Stromal cell of bone marrow (primary cell): Measurements from ENCODE around the gene PNPO.
"Not testable (repeated sequence)": the region's sequence is repeated elsewhere in the genome, so short reads cannot be mapped to it uniquely, and the experiment has no call there.

Experiments used
- DNase-seq: peaks from one replicate; pipeline ENCODE4 v3.0.0-alpha.2; 2012; ENCODE audit warnings: low read depth

Gene PNPO

GRCh38 chr17:47975189-47975822 lies 33.9 kb downstream of the PNPO start:
- DNase-seq: no peak

- no peak for DNase-seq
Measured at GRCh38 chr17:47975823-47976205, 34.4 kb downstream of the PNPO start.

- DNase-seq: no peak
Measured at GRCh38 chr17:47978324-47978723, 37.0 kb downstream of the PNPO start.

- no peak for DNase-seq
Measured at GRCh38 chr17:47980541-47980940, 39.2 kb downstream of the PNPO start.

- DNase-seq: no peak
Measured at GRCh38 chr17:47981462-47981861, 40.1 kb downstream of the PNPO start.

- no peak for DNase-seq
Measured at GRCh38 chr17:47982091-47982617, 40.8 kb downstream of the PNPO start.

- DNase-seq: no peak
Measured at GRCh38 chr17:47982645-47983390, 41.4 kb downstream of the PNPO start.

- no peak for DNase-seq
Measured at GRCh38 chr17:47983492-47984223, 42.3 kb downstream of the PNPO start.

GRCh38 chr17:47986520-47986919 lies 45.1 kb downstream of the PNPO start:
- no peak for DNase-seq

GRCh38 chr17:47987240-47987835 lies 46.0 kb downstream of the PNPO start:
- DNase-seq: no peak

GRCh38 chr17:47988445-47988844 lies 47.1 kb downstream of the PNPO start:
- not testable (repeated sequence) for DNase-seq

GRCh38 chr17:47989159-47989558 lies 47.8 kb downstream of the PNPO start:
- DNase-seq: no peak

GRCh38 chr17:47989700-47990099 lies 48.3 kb downstream of the PNPO start:
- no peak for DNase-seq

GRCh38 chr17:47990962-47991731 lies 49.8 kb downstream of the PNPO start:
- no peak for DNase-seq

- DNase-seq: no peak
Measured at GRCh38 chr17:47992216-47992615, 50.8 kb downstream of the PNPO start.

- DNase-seq: no peak
Measured at GRCh38 chr17:47993031-47993564, 51.7 kb downstream of the PNPO start.

- no peak for DNase-seq
Measured at GRCh38 chr17:47993964-47994363, 52.6 kb downstream of the PNPO start.

- DNase-seq: no peak
Measured at GRCh38 chr17:47994724-47995123, 53.4 kb downstream of the PNPO start.

GRCh38 chr17:47995241-47995935 lies 54.0 kb downstream of the PNPO start:
- DNase-seq: no peak

GRCh38 chr17:47996201-47996600 lies 54.8 kb downstream of the PNPO start:
- no peak for DNase-seq

GRCh38 chr17:47997586-47997985 lies 56.2 kb downstream of the PNPO start:
- no peak for DNase-seq
